ENCODE measurements around the gene ASB2.

ASB2 gene

DNA sequence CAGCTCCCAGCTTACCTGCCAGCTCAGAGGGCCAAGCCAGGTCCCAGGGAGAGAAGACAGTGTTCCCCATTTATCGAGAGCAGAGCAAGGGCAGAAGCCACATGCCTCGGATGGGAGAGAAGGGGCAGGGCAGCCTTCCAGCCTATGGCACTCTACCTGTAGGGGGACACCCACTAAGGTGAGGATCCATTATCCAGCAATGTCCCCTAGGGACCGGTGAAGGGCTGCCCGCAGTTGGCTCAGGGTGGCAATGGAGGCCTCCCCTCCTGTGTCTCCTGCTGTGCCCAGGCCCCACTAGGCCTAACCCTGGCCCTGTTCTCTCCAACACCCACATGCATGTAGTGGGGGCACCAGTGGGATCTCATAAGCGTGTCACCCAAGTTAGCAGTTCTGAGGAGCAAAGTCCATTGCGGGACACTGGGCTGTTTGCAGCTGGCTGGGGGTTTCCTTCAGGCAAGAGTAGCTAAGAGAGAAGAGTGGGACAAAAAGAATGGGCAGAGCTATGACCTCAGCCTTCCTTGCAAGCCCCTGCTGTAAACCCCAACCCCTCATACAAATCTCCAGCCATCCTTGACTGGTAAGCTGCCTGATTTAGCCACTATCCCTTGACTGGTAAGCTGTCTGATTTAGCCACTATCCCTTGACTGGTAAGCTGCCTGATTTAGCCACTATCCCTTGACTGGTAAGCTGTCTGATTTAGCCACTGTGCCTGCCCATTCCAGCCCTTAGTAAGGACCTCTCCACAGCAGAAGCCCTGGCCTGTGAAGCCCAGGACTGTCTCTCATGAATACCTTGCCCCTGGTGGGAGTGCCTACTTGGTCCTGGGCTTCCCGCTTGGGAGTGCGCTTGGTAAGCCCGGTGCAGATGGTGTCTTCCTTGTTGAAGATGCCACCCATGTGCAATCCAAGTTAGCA, 5.2 kb upstream of the ASB2 start:
- no peak for DNase-seq (ENCODE audit: low read depth, low spot score)

DNA sequence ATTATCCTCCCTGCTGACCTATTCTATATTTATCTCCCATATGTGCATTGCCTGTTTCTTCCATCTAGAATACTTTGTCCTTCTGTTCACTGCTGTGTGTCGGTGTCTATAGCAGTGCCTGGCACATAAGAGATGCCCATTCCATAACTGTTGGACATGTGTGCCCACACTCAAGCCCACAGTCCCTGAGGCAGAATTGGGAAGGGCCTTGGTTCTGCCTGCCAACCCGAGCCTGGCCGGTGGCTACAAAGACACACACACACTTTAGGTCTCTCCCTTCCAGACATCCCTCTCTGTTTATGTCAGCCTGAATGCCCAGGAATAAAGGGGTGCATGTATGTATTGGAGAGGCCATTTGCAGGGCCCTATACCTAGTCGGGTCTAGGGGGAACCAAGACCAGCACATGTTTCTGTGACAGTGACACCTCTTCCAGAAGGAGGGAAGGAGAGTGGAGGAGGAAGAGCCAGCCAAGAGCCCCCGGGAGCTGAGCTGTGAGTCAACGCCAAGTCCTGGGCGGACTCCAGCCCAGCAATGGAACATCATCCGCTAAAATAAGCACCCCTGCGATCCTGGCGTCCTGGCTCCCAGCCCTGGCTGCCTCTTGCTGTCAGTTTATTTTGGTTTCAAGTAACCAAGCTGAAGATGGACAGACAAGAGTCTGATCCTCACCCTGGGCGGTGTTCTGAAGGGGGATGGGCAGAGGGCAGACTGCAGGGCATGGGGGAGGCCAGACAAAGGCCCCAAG, 4.3 kb upstream of the ASB2 start:
- no peak for DNase-seq (ENCODE audit: low read depth, low spot score)

GRCh38 chr14:93978735-93979134, 2.4 kb upstream of the ASB2 start:
- no peak for DNase-seq (ENCODE audit: low read depth, low spot score)

- DNase-seq (ENCODE audit: low read depth, low spot score): no peak
These were observed 1.6 kb upstream of the ASB2 start for GRCh38 chr14:93977790-93978581.

GRCh38 chr14:93977171-93977570, 801 bp upstream of the ASB2 start:
- no peak for DNase-seq (ENCODE audit: low read depth, low spot score)

GRCh38 chr14:93975791-93976476, 436 bp downstream of the ASB2 start:
- DNase-seq (ENCODE audit: low read depth, low spot score): no peak

DNA sequence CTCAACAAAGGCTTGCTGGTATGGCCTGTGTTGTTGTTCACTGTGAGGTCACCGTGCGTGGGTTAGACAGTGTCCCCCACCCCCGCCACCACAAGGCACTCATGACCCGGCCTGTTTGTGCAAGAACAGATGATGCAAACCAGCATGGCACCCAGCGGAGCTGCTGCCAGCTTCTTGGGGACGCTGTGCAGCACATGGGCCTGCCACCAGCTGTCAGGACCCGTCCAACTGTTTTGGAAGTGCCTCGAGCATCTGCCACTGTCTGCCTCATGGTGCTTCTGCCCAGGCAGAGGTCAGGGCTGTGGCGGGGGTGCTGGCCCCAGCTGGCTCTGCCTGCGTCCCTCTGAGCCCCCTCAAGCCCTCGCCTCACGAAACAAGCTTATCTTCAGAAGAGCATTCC, 1.5 kb downstream of the ASB2 start:
- DNase-seq (ENCODE audit: low read depth, low spot score): no peak

DNA sequence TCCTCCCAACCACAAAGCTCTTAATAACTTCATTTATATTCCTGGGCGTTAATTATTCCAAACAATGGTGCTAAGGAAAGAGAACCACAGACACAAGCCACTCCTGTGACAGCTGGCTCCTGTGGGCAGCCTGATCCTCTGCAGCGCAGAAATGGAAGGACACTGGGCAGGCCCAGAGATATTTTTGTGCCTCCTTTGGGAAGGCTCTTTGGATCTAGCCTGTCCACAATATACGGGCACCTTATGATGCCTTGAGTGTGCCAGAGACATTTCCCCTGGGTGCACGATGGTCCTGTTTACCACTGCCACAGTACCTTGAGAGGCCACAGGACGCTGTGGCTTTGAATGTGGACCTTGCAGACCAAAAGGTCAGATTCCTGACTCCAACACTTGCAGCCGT, 2.1 kb downstream of the ASB2 start:
- DNase-seq (ENCODE audit: low read depth, low spot score): no peak

DNA sequence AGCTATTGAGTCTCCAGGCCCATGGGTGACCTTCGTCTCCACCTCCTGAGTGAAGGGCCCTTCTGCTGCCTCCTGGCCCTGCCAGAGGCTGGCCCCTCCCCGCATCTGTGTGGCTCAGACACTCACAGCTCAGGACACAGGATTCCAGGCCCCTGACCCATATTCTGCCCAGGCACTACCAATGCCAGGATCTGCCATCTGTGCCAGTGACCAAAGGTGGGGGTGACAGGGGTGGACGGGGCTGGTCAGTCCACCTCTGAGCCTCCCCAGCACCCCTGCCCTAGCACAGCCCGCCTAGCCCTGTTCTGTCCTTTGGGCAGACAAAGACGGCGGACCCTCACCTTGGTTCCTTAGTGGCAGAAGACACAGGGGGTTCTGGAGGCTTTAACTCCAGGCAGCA, 2.8 kb downstream of the ASB2 start:
- no peak for DNase-seq (ENCODE audit: low read depth, low spot score)

DNA sequence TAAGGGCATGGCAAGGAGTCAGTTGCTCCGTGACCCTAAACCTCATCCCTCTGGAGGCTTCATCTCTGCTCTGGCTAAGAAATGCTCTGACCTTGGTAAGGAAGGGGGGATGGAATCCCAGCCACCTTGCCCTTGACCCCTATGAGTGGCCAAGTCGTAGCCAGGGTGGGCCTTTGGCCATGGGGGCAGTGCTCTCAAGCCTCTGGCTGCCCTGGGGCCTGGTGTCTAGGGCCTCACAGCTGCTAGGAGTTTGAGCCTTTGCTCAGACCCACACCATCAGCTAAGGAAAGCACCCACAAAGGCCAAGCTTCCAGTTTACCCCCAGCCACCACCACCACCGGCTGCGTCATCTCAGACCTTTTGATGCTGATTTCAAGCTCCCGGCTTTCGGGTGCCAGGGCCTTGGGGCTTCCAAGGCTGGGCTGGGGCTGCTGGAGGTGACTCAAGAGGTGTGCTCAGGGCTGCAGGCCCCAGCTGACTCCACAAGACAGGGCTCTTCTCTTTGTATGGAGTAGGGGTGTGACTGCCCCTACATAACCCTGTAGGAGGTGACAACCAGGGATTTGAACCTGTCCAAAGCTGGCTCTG, 3.7 kb downstream of the ASB2 start:
- DNase-seq (ENCODE audit: low read depth, low spot score): no peak

DNA sequence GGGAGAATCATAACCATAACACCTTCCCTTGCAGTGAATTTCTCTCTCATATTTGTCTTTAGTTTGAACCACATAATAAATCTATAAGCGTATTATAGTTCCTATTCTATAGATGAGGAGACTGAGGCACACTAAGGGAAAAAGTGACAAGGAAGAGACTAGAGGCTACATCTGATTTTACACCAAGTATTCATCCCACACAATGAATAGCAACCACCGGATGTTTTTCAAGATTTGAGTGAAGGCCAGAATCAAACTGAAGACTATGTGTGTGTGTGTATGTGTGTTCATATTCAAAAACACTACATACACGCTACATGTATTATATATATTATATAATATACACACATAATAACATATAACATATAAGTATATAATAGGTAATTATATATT, 4.7 kb downstream of the ASB2 start:
- DNase-seq (ENCODE audit: low read depth, low spot score): no peak

GRCh38 chr14:93970965-93971634, 5.3 kb downstream of the ASB2 start:
- DNase-seq (ENCODE audit: low read depth, low spot score): no peak

GRCh38 chr14:93970585-93970964, 5.8 kb downstream of the ASB2 start:
- DNase-seq (ENCODE audit: low read depth, low spot score): no peak

DNA sequence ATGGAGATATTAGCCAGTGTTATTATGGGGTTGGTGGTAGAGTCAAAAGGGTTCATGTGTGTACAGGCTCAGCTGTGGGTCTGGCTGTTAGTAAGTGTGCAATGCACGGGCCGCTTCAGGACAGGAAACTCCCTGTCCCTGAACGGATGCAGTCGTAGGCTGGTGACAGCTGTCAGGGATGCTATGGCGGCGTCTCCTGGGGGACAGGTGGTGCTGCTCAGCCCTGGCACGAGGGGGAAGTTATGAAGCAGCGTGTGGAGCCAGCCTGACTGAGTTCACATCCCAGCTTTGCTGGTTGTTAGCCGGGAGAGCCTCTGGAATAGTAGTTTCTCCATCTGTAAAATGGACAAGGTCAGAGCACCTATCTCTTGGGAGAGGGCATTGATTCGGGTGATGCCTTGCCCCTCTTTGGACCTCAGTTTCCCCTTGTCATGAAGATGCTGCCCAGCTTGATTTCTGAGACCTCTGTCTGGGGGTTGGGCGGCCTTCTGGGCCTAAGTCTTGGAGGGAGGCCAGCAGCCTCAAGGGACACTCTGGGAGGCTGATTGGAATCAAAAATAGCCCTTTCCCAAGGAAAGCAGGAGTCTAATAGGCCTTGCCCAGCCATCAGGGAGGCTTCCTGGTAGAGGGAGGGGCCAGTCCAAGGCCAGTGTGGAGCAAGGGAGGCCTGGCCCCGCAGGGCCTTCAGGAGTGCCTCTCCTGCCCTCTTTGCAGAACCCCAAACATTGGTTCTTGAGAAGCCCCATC, 7.1 kb downstream of the ASB2 start:
- no peak for DNase-seq (ENCODE audit: low read depth, low spot score)

GRCh38 chr14:93967637-93968250, 8.6 kb downstream of the ASB2 start:
- DNase-seq (ENCODE audit: low read depth, low spot score): no peak

DNA sequence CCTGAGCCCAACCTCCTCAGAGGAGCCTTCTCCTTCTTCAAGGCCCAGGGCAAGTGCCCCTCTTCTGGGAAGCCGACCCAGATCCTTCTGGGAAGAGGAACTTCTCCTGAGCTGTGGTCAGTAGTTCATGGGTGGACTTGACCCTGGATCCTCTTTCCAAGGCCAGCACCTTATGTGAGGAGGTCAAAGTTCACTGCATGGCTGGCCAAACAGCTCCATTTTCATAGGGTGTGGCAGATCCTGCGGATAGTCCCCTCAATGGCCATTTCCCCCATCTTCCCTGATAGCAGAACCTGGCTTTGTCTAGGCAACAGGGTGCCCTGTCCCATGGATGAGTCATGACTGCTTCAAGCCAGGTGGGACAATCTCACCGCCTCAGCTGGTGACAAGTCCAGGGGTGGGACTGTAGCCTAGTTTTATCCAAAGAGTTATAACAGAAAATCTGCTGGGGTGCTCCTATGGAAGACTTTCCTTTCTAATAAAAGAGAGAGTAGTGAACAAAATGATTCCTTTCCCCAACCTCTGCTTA, 10.4 kb downstream of the ASB2 start:
- no peak for DNase-seq (ENCODE audit: low read depth, low spot score)

DNA sequence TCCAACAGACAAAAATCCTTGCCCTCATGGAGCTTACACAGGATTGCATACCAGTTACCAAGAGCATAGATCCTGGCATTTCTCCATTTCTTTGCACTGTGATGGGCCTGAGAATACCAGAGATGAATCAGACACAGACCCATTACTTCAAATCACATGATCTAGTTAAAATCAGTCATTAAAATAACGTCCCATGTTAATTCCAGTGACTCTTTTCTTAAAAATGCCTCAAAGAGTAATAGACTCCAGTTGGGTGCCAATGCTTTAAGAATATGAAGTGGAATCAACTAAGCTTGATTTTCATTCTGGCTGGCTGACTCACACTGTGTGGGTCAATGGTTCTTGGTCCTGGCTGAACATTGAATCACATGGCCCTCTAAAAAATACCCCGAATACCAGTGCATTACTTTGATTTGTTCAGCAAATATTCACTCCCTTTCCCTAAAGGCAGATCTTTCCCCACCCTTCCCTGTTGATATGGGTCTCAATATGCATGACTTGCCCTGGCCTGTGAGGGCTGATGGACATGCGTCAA, 11.0 kb downstream of the ASB2 start:
- DNase-seq (ENCODE audit: low read depth, low spot score): no peak

DNA sequence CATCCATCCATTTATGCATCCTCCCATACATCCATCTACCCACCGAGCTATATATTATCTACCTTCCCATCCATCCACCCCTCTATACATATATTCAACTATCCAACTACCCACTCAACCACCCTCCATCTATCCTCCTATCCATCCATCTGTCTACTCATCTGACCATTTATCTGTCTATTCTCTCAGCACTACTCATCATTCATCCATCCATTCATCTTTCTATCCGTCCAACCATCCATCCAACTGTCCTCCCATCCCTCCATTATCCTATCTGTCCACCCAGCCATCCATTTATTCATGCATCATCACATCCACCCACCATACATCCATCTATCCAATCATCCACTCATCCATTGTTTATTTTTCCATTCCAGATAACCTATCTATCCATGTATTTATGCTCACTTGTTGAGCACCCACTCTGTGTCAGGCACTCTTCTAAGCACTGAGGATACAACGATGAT, 11.5 kb downstream of the ASB2 start:
- no peak for DNase-seq (ENCODE audit: low read depth, low spot score)

GRCh38 chr14:93964281-93964680, 12.1 kb downstream of the ASB2 start:
- DNase-seq (ENCODE audit: low read depth, low spot score): no peak

Data from brain pericyte (primary cell).